IPS-11a (cell line): ENCODE measurements around the gene MTMR6.
"Not testable (repeated sequence)": the region's sequence is repeated elsewhere in the genome, so short reads cannot be mapped to it uniquely, and the experiment has no call there.

ENCODE experiments used
- H3K4me3 ChIP-seq: one replicate; pipeline ENCODE4 v1.5.1; 2013; ENCODE audit warnings: low read depth, low read length, control low read depth

MTMR6 gene

GRCh38 chr13:25286969-25287961 is at the start of gene MTMR6:
TSS of gene MTMR6 (minus strand) at chr13:25287488. CDS start at chr13:25287247, 241 bp downstream.
- H3K4me3 ChIP-seq: peak within 1 kb of the TSS; percentile 87

GRCh38 chr13:25335856-25336255 is 48.6 kb upstream of the MTMR6 start:
- H3K4me3 ChIP-seq: no peak overlapping the region

- H3K4me3 ChIP-seq: no peak overlapping the region
Observed at GRCh38 chr13:25330541-25330940, 43.3 kb upstream of the MTMR6 start.

- no peak overlapping the region for H3K4me3 ChIP-seq
Observed at GRCh38 chr13:25329706-25330105, 42.4 kb upstream of the MTMR6 start.

- H3K4me3 ChIP-seq: no peak overlapping the region
Observed at GRCh38 chr13:25324100-25324499, 36.8 kb upstream of the MTMR6 start.

- no peak overlapping the region for H3K4me3 ChIP-seq
Observed at GRCh38 chr13:25319771-25320170, 32.5 kb upstream of the MTMR6 start.

- H3K4me3 ChIP-seq: not testable (repeated sequence)
Observed at GRCh38 chr13:25318946-25319345, 31.7 kb upstream of the MTMR6 start.

- H3K4me3 ChIP-seq: no peak overlapping the region
Observed at GRCh38 chr13:25310891-25311290, 23.6 kb upstream of the MTMR6 start.

- no peak overlapping the region for H3K4me3 ChIP-seq
Observed at GRCh38 chr13:25306671-25307464, 19.6 kb upstream of the MTMR6 start.

GRCh38 chr13:25302121-25302520 is 14.8 kb upstream of the MTMR6 start:
- H3K4me3 ChIP-seq: peak overlapping the region; percentile 99

GRCh38 chr13:25301347-25302113 is 14.2 kb upstream of the MTMR6 start, which contains the start of gene NUP58:
TSS of gene NUP58 (plus strand) at chr13:25301625. CDS start at chr13:25301774, 149 bp downstream.
- peak within 1 kb of the TSS; percentile 99 for H3K4me3 ChIP-seq

GRCh38 chr13:25300861-25301346 is 13.6 kb upstream of the MTMR6 start:
- H3K4me3 ChIP-seq: peak overlapping the region; percentile 99

- H3K4me3 ChIP-seq: no peak overlapping the region
Observed at GRCh38 chr13:25295701-25296100, 8.4 kb upstream of the MTMR6 start.

GRCh38 chr13:25295228-25295627 is 7.9 kb upstream of the MTMR6 start:
- H3K4me3 ChIP-seq: no peak overlapping the region

- no peak overlapping the region for H3K4me3 ChIP-seq
Observed at GRCh38 chr13:25292301-25292700, 5.0 kb upstream of the MTMR6 start.

- no peak overlapping the region for H3K4me3 ChIP-seq
Observed at GRCh38 chr13:25291691-25292090, 4.4 kb upstream of the MTMR6 start.

- H3K4me3 ChIP-seq: no peak overlapping the region
Observed at GRCh38 chr13:25288966-25289365, 1.7 kb upstream of the MTMR6 start.

GRCh38 chr13:25286308-25286968 is 850 bp downstream of the MTMR6 start:
- H3K4me3 ChIP-seq: peak overlapping the region; percentile 87

- H3K4me3 ChIP-seq: no peak overlapping the region
Observed at GRCh38 chr13:25281935-25282332, 5.4 kb downstream of the MTMR6 start.
